Peyer's patch (tissue), 4 donors: ENCODE data around the gene SLC37A3. TPM values are rescaled to one million over a fixed set of nuclear protein-coding genes. Genes with fewer than 3 reads are reported as not detected.

Experiments
- DNase-seq, 3 donors: peaks; one replicate each; pipeline ENCODE4 v3.0.0-alpha.2; 2017 to 2019
- H3K27ac ChIP-seq, 4 donors: fragments of 200-600 bp; sonication (generic); one replicate each; pipeline ENCODE4 v1.5.1; 2016 to 2019
- H3K27me3 ChIP-seq, 2 donors: fragments of 200-600 bp; sonication (generic); one replicate each; pipeline ENCODE4 v1.5.1; 2019
- H3K36me3 ChIP-seq, 3 donors: fragments of 200-600 bp; sonication (generic); one replicate each; pipeline ENCODE4 v1.5.1; 2016 to 2019
- H3K4me1 ChIP-seq, 4 donors: fragments of 200-600 bp; sonication (generic); one replicate each; pipeline ENCODE4 v1.5.1; 2016 to 2019
- H3K4me3 ChIP-seq, 4 donors: fragments of 200-600 bp; sonication (generic); 1 replicate in 3 of 4; 2 replicates in 1 of 4; pipeline ENCODE4 v1.5.1; 2016 to 2019; ENCODE audit warnings: mild to moderate bottlenecking in 1 of 4
- H3K9me3 ChIP-seq, 4 donors: fragments of 200-600 bp; sonication (generic); one replicate each; pipeline ENCODE4 v1.5.1; 2016 to 2019; ENCODE audit warnings: mild to moderate bottlenecking in 1 of 4
- POLR2A ChIP-seq, 2 donors: fragments of 450-650 bp; IDR thresholded peaks; one replicate each; pipeline ENCODE4 v1.5.1; 2017; ENCODE audit warnings: antibody characterized with exemption in 2 of 2, mild to moderate bottlenecking in 2 of 2, moderate library complexity in 2 of 2
- total RNA-seq, 4 donors: library from RNA; depleted of rRNA; stranded (reverse); fragments of >200 nt; gene quantifications; one replicate each; pipeline ENCODE4 v1.1.0, GENCODE V29; 2016
- TF ChIP-seq, protein P1 (sequence below), 6 experiments: fragments of 450-650 bp in 4 of 6; fragments of 200-600 bp in 2 of 6; sonication (generic) in 1 of 6; IDR thresholded peaks; one replicate each; pipeline ENCODE4 v1.5.1; 2017 to 2019; ENCODE audit warnings: antibody characterized with exemption in 6 of 6, mild to moderate bottlenecking in 3 of 6, moderate library complexity in 1 of 6

The SLC37A3 gene
- total RNA-seq, 4 donors from 2014 or later, result 45.4 to 124 (median 98.9) TPM

DNA sequence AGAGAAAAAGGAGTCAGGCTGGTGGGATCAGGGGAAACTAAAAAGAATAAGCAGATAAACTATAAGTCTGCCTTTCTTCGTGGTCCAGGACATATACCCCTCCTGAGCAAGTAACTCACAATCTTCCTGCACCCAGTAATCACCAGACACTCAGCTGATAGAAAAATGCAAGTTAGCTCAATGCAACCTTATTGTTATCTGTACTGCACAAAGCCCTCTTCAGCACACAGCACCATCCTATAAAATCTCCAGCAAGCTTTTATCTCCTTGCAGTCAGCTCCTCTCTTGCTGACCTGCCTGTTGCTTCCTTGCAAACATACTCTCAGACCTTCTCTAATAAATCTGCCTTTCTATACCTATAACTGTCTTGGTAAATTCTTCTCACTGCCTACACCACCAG is 6.7 kb downstream of the SLC37A3 start:
- H3K27ac ChIP-seq, result no peak overlapping the region
- no peaks in the 10 kb centered on the region for H3K9me3 ChIP-seq
- no peak overlapping the region for H3K4me3 ChIP-seq
- peaks cover 0 to 10% (median 2%) of the 10 kb centered on the region in 4 donors for H3K4me1 ChIP-seq
- TF ChIP-seq POLR2A (IDR thresholded peaks at IDR 0.05), result no peak
- TF ChIP-seq, protein P1, sequence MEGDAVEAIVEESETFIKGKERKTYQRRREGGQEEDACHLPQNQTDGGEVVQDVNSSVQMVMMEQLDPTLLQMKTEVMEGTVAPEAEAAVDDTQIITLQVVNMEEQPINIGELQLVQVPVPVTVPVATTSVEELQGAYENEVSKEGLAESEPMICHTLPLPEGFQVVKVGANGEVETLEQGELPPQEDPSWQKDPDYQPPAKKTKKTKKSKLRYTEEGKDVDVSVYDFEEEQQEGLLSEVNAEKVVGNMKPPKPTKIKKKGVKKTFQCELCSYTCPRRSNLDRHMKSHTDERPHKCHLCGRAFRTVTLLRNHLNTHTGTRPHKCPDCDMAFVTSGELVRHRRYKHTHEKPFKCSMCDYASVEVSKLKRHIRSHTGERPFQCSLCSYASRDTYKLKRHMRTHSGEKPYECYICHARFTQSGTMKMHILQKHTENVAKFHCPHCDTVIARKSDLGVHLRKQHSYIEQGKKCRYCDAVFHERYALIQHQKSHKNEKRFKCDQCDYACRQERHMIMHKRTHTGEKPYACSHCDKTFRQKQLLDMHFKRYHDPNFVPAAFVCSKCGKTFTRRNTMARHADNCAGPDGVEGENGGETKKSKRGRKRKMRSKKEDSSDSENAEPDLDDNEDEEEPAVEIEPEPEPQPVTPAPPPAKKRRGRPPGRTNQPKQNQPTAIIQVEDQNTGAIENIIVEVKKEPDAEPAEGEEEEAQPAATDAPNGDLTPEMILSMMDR (IDR thresholded peaks at IDR 0.05), result no peak
- no peaks in the 10 kb centered on the region for H3K36me3 ChIP-seq
- DNase-seq, result no peak
- no peaks in the 10 kb centered on the region for H3K27me3 ChIP-seq

DNA sequence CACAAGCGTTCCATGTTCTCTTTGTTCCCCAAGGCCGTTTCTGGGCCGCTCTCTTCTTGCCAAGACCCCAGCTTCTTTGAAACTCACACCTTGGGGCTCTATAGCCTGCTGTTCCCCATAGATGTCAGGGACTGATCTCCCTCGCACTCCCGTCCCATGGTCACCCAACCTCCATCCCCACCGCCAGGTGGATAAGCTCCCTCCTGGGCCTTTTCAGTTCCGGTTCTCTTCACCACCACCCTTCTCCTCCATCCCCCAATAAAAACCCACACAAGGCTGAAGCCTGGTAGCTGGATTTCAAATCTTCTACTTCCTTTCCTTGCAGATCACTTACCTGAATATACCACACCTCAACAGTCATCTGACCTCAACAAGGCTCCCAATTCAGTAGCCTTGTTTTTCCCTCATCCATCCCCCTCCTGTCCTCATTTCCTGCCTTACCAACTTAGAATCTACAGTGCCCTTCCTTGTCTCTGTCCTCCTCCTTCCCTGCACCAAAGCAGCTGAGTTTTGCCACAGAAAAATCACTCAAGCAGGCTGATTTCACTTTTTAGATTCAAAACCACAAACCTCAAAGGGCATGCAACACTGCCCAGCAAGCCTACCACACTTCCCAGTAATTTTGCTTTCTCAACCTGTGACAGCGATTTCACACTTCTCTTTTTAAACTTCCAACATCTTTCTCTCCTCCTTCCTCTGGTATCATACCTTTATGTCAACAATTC is 7.7 kb downstream of the SLC37A3 start:
- peak in 2 of 3 donors; percentile 51 to 62 for DNase-seq
- Histone ChIP-seq H3K4me3 (no peak overlapping the region), H3K27me3 (no peaks in the 10 kb centered on the region), H3K27ac (no peak overlapping the region), H3K36me3 (no peaks in the 10 kb centered on the region), H3K9me3 (no peaks in the 10 kb centered on the region), H3K4me1 (peaks cover 0 to 10% (median 2%) of the 10 kb centered on the region in 4 donors)
- TF ChIP-seq POLR2A (IDR thresholded peaks at IDR 0.05), result no peak
- TF ChIP-seq, protein P1 (IDR thresholded peaks at IDR 0.05), result no peak

DNA sequence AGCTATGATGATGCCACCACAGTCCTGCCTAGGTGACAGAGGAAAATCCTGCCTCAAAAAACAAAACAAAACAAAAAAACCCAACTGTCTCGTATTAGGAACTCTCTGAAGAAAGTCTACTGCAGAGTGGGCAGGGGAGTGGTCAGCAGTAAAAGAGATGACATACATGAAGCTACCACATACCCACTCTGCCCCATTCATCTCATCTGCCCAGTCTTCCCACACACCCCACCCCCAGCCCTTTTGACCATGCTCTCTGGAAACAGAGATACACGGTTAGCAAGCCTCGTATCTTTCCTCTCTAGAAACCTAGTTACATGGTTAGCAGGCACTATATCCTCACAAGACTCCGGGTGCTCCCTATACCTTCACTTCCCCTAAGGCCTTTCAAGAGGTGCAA is 8.3 kb downstream of the SLC37A3 start:
- H3K4me3 ChIP-seq, result no peak overlapping the region
- no peaks in the 10 kb centered on the region for H3K36me3 ChIP-seq
- H3K27ac ChIP-seq, result no peak overlapping the region
- peaks cover 0 to 10% (median 2%) of the 10 kb centered on the region in 4 donors for H3K4me1 ChIP-seq
- no peak for DNase-seq
- TF ChIP-seq, protein P1 (IDR thresholded peaks at IDR 0.05), result no peak
- no peak for TF ChIP-seq POLR2A (IDR thresholded peaks at IDR 0.05)
- no peaks in the 10 kb centered on the region for H3K9me3 ChIP-seq
- no peaks in the 10 kb centered on the region for H3K27me3 ChIP-seq

DNA sequence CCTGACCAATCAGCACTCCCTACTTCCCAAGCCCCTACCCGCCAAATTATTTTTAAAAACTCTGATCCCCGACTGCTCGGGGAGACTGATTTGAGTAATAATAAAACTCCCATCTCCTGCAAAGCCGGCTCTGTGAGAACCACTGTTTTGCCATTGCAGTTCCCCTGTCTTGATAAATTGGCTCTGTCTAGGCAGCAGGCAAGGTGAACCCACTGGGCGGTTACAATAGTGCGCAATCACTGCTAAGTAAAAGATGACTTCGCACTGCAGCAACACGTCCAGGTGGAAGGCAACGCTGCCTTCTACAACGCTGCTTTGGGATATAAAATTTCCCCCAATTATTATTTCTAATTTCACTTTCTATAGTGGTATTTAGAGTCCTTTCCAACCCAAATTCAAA is 8.9 kb downstream of the SLC37A3 start:
- H3K27ac ChIP-seq, result no peak overlapping the region
- no peak for TF ChIP-seq POLR2A (IDR thresholded peaks at IDR 0.05)
- DNase-seq, result no peak
- H3K9me3 ChIP-seq, result no peaks in the 10 kb centered on the region
- H3K4me1 ChIP-seq, result peaks cover 0 to 10% (median 2%) of the 10 kb centered on the region in 4 donors
- H3K27me3 ChIP-seq, result no peaks in the 10 kb centered on the region
- no peak overlapping the region for H3K4me3 ChIP-seq
- no peaks in the 10 kb centered on the region for H3K36me3 ChIP-seq

DNA sequence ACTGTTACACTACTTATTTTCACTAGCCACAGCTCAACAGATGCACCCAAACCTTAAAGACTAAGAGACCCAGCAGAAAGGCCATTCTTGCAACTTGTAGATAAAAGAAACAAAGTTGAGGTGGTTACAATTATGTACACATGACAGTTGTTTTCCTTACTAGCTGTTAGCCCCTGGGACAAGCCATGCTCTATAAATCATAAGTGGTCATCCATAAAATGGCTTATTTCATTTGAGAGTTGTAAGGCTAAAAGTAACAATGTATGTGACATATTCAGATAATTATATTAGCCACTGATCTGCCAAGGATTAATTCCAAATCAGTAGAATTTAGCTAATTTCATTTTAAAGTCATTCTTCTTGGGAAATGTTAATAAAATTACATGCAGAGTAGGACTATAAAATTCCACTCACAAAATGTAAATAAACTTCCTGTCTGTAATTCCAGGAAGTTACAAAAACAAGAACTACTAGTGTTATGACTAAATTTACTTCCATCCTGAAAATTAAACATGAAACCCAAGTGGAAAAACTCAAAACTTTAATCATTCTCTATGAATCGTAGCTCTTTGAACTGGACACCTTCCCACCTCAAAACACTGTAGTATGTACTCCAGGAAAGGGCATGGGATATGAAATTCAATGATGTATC is 13.3 kb downstream of the SLC37A3 start:
- H3K9me3 ChIP-seq, result no peaks in the 10 kb centered on the region
- TF ChIP-seq POLR2A (IDR thresholded peaks at IDR 0.05), result no peak
- TF ChIP-seq, protein P1 (IDR thresholded peaks at IDR 0.05), result no peak
- peaks cover 0 to 17% (median 0%) of the 10 kb centered on the region in 3 donors for H3K36me3 ChIP-seq
- H3K27ac ChIP-seq, result no peak overlapping the region
- H3K4me3 ChIP-seq, result no peak overlapping the region
- no peaks in the 10 kb centered on the region for H3K27me3 ChIP-seq
- H3K4me1 ChIP-seq, result no peaks in the 10 kb centered on the region
- no peak for DNase-seq
